Stimulated activated CD4-positive, alpha-beta T cell treated with anti-CD3 and anti-CD28 coated beads, TNF-alpha, amount 100 ng/mL, for 48 hours (primary cell): ENCODE results near the gene POLE.

Experiments
- DNase-seq, 3 donors: peaks; one replicate each; pipeline ENCODE4 v3.0.0-alpha.2; 2020; ENCODE audit warnings: low read depth in 3 of 3

POLE gene

GRCh38 chr12:132580701-132581292, 106.3 kb downstream of the POLE start:
- DNase-seq: no peak

GRCh38 chr12:132579744-132580143, 107.4 kb downstream of the POLE start:
- no peak for DNase-seq

- DNase-seq: no peak
These were observed 108.3 kb downstream of the POLE start for GRCh38 chr12:132578826-132579225.

GRCh38 chr12:132578118-132578517, 109.0 kb downstream of the POLE start:
- no peak for DNase-seq

GRCh38 chr12:132577191-132577920, 109.8 kb downstream of the POLE start:
- DNase-seq: no peak

- no peak for DNase-seq
These were observed 110.4 kb downstream of the POLE start for GRCh38 chr12:132576701-132577100.

GRCh38 chr12:132575661-132576060, 111.5 kb downstream of the POLE start:
- DNase-seq: no peak

GRCh38 chr12:132574271-132574996, 112.7 kb downstream of the POLE start:
- no peak for DNase-seq
